ENCODE measurements around the gene MMP15.

GRCh38 chr16:57992084-57992483, 33.5 kb upstream of the MMP15 start:
- TF ChIP-seq CTCF (IDR thresholded peaks at IDR 0.05) (no peak), POLR2A (IDR thresholded peaks at IDR 0.05) (no peak)
